NCI-H1436 treated with DMSO at 0.1 percent for 48 hours (cell line): ENCODE measurements around the gene DRC1.

Experiments
- DNase-seq: peaks from one replicate; lab custom pipeline; 2025; lab: John Stamatoyannopoulos, UW

The DRC1 gene

GRCh38 chr2:26399771-26400376 lies 1.8 kb upstream of the DRC1 start:
- no peak for DNase-seq

DNA sequence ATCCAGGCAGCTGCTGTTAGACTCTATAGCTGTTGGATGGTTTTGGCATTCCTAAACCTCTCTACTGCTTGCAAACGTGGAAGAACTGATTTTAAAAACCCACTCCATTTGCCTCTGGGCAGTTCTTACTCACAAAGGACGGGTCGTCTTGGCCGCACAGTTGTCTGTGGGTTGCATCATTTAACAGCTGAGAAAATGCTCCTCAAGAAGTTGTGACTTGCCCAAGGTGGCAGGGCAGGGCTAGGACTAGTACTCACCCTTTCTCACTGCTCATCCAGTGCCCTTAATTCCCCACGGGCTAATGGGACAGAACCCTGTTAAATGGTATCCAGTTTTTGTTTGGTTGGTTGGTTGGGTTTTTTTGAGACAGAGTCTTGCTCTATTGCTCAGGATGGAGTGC lies 997 bp upstream of the DRC1 start:
- no peak for DNase-seq

GRCh38 chr2:26407526-26407925 lies 5.8 kb downstream of the DRC1 start:
- DNase-seq: no peak

GRCh38 chr2:26409785-26410184 lies 8.1 kb downstream of the DRC1 start:
- DNase-seq: no peak

DNA sequence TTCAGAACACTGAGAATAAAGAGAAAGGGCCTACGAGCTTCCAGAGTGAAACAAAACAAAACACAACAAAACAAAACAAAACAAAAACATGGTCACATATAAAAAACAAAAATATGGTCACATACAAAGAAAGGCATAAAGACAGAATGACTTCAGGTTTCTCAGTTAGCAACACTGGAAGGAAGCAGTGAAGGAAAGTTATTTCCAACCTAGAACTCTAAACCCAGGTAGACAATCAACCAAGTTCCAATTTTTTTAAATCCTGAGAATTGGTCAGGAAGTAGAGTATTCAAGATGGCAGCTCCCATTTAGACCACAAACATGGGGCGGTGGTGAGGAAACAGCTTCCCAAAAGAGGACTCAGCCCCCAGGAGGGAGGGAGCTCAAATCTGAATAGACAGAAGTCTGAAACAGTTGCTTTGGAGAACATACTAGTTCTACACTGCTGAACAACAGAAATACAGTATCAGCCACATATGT lies 9.1 kb downstream of the DRC1 start:
- no peak for DNase-seq

GRCh38 chr2:26411419-26411818 lies 9.7 kb downstream of the DRC1 start:
- no peak for DNase-seq

DNA sequence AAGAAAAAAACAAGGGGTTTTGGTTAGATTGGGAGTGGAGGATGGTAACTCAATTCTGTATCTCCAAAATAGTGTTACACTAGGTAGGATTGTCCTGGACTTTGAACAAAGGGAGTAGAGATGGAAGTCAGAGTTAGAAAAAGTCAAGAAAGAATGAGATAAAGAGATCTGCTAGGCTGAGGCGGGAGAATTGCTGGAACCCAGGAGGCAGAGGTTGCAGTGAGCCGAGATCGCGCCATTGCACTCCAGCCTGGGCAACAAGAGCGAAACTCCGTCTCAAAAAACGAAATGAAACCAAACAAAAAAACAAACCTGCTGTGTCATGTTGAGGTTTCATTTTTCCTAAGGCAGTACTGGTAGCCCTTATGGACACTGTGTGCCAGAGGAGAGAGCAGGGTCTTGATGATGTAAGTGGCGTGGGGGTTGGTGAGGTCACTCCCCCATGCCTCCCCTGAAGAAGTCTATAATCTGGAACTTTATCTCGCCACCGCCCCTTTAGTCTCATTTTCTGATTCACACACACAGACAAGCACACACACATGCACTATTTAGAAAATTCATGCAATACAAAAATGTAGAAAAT lies 10.5 kb downstream of the DRC1 start:
- no peak for DNase-seq

DNA sequence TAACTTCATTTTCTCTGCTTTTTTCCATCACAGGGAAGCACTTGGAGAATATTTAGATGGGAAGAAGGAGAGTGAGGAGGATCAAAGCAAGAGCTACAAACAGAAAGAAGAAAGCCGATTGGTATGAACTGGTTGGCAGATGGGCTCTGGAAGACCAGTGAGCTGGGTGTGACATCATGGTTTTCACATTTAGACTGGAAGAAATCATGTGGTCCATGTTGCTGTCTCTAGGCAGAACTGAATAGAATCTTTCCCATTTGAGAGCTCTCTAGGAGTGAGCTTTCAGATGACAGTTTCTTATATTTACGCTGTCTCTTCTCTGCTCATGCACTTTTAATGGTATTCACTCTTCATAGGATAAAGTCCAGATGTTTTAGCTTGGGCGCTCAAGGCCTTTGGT lies 12.6 kb downstream of the DRC1 start:
- no peak for DNase-seq

DNA sequence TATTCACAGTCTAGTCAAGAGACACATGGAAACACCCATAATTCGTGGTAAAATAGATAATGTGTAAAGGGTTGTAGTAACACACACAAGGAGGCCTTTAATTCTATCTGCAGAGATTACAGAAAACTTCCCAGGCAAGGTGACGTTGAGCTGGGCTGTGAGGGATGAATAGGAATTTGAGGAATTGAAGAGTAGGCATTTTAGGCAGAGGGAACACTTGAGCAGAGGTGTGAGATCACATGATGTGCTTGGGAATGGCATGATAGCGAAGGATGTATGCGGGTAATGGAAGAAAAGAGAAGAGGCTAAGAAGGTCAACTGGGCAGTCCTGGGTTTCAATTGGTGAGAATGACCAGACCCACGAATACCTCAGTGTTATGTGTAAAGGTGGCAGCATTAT lies 20.2 kb downstream of the DRC1 start:
- DNase-seq: no peak

GRCh38 chr2:26422947-26423629 lies 21.4 kb downstream of the DRC1 start:
- DNase-seq: no peak

GRCh38 chr2:26423750-26424149 lies 22.0 kb downstream of the DRC1 start:
- no peak for DNase-seq

DNA sequence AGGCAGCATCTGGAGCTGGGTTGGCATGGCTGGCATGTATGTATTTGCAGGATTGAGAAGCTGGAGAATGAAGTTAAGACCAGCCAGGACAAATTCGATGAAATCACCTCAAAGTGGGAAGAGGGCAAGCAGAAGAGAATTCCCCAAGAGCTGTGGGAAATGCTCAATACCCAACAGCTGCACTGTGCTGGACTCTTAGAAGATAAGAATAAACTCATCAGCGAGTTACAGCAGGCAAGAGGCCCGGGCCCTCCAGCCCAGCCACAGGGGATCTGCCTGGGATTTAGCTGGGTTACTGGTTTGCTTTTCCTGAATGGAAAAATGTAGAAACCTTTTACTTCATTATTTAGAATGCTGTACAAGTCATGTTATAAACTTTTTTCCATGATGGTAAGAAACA lies 22.5 kb downstream of the DRC1 start:
- no peak for DNase-seq

GRCh38 chr2:26428846-26429245 lies 27.1 kb downstream of the DRC1 start:
- no peak for DNase-seq

DNA sequence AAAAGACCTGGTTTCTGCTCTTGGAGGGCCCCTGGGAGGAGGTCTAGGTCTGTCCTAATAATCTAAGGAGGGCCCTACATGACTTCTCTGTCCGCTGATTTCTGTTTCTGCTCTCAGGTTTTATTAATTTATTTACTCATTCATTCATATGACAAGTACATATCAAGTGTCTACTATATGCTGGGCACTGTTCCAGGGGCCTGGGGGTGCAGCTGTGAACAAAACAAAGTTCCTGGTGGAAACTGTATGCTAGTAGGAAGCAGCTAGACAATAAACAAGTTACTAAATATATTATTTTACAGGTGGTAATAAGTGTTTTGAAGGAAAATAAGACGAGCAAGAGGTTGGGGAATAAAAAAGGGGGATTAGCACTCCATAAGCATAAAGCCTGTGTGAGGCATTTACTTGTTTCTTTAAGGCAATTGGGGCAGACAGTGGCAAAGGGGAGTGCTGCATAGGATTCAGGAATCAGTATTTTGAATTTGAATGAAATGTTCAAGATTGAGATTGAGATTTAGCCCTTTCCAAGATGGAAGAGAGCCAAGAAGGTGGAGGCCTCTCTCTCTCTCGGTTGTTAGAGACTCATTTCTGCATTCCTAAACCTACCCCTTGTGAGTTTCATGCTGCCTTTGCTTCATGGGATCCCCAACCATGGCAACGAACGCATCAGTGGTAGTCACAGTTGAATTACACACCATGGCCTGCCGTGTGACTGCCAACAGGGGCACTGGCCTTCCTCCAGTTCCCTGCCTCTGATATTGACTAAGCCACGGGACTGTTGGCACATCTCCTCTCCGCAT lies 28.3 kb downstream of the DRC1 start:
- DNase-seq: no peak

- no peak for DNase-seq
Observed at GRCh38 chr2:26430826-26431225, 29.1 kb downstream of the DRC1 start.

- no peak for DNase-seq
Observed at GRCh38 chr2:26432363-26432762, 30.6 kb downstream of the DRC1 start.

DNA sequence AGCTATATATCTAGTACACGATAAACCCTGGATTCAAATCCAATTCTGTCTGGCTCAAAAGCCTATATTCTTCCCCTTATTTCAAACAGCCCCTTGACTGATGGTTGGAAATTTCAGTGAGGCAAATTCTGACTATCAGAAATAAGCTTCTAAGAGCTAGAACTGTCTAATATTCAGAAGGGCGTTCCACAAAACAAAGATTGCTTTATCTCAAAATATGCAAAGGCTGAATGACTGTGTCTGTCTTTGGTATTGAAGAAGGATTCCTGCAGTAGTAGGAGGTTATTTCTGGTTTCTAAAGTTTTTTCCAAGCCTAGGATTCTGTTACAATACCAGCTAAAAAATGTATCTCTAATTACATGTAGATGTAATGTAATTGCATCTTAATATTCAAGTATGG lies 31.1 kb downstream of the DRC1 start:
- DNase-seq: no peak

DNA sequence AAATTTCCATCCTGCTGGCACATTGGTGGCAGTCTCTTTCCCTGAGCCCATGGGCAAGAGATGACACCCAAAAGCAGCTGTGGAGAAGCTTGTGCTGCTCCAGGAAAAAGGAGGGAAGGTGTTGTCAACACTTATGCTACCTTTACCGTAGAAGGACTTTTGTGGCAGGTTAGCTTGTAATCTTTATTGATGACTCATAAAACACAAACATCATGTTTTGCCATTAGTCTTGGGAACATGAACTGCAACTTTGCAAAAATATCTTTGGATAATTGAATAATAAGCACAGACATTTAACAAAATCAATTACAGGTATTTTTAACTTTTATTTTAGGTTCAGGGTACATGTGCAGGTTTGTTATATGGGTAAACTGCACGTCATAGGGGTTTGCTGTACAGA lies 33.4 kb downstream of the DRC1 start:
- DNase-seq: no peak

GRCh38 chr2:26438526-26438925 lies 36.8 kb downstream of the DRC1 start:
- no peak for DNase-seq

DNA sequence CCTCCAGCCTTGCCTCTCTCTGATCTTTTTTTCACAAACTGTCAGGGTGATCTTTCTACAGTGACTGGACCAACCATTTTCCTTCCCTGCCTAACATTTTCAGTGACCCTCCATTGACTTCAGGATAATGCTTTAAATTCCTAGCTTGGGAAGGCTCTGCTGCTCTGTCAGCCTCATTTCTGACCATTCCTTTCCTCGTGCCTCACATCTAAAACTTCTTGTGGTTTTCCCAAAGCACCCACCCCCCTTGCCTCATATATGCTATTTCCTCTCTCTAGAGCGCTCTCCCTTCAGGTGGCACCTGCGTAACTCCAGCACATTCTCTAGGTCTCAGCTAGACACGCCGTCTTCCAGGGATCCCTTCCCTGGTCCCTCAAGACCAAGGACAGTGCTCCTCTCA lies 37.2 kb downstream of the DRC1 start:
- no peak for DNase-seq

GRCh38 chr2:26442301-26442700 lies 40.6 kb downstream of the DRC1 start:
- no peak for DNase-seq

DNA sequence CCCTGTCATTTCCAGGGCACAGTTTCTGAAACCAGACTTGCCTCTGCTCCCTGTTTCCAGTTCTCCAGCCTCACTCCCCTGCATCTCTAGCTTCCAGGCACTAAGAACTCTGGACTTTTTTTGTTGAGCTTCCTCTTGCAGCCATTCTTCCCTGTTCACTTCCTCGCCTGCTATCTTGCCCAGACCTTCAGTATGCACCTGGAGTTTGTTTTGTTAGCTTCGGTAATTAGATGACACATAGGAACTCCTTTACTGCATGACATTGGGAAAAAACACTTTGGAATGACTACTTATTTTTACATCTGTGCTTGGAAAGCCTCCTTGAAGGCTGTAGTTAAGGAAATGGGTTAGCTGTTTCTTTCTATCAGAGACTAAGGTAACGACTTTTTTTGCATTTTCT lies 41.0 kb downstream of the DRC1 start:
- no peak for DNase-seq

DNA sequence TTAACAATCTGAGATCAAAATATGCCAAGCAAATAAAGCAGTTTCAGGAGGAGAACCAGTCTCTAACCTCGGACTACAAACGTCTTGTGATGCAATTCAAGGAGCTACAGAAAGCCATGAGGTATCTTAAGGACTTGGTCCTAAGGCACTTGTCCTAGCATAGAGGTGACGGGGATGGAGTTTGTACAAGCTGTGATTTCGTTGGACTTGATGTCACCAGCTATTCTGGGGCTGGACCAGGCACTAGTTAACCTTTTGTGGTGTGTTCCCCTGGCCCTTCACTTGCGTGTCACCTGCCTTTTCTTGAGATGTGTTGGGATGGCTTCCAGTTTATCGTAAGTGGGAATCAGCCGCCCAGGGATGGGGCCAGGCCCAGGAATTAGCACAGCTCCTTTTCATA lies 42.5 kb downstream of the DRC1 start:
- no peak for DNase-seq
